Esophagus muscularis mucosa (tissue), 4 donors: ENCODE measurements around the gene TEAD1. TPM values are rescaled to one million over a fixed set of nuclear protein-coding genes. Genes with fewer than 3 reads are reported as not detected.
"Not testable (repeated sequence)": the region's sequence is repeated elsewhere in the genome, so short reads cannot be mapped to it uniquely, and the experiment has no call there.

Experiments
- DNase-seq: peaks from one replicate; pipeline ENCODE4 v3.0.0-alpha.2; 2017; ENCODE audit errors: extremely low spot score
- H3K27ac ChIP-seq, 4 donors: fragments of 200-600 bp; sonication (generic); replicated peaks in 1 of 4; 1 replicate in 3 of 4; 2 replicates in 1 of 4; pipeline ENCODE4 v1.5.1; 2016 to 2019; ENCODE audit warnings: mild to moderate bottlenecking in 1 of 4
- H3K27me3 ChIP-seq, 4 donors: fragments of 200-600 bp; sonication (generic); one replicate each; pipeline versions ENCODE4 v1.5.1 to v1.6.0; 2016 to 2019
- H3K36me3 ChIP-seq, 4 donors: fragments of 200-600 bp; sonication (generic); one replicate each; pipeline ENCODE4 v1.5.1; 2016 to 2019
- H3K4me1 ChIP-seq, 4 donors: fragments of 200-600 bp; sonication (generic); one replicate each; pipeline ENCODE4 v1.5.1; 2016 to 2019
- H3K4me3 ChIP-seq, 4 donors: fragments of 200-600 bp; sonication (generic); 1 replicate in 2 of 4; 2 replicates in 2 of 4; pipeline ENCODE4 v1.5.1; 2016 to 2019; ENCODE audit warnings: mild to moderate bottlenecking in 4 of 4, moderate library complexity in 1 of 4
- H3K9me3 ChIP-seq, 4 donors: fragments of 200-600 bp; sonication (generic); 1 replicate in 3 of 4; 2 replicates in 1 of 4; pipeline ENCODE4 v1.5.1; 2016 to 2019
- CTCF ChIP-seq, 3 experiments: fragments of 200-600 bp in 2 of 3; fragments of 450-650 bp in 1 of 3; sonication (generic) in 2 of 3; IDR thresholded peaks; one replicate each; pipeline ENCODE4 v1.5.1; 2017 to 2019; ENCODE audit warnings: antibody characterized with exemption in 3 of 3, mild to moderate bottlenecking in 2 of 3, moderate library complexity in 1 of 3
- EP300 ChIP-seq: sonication (generic); formaldehyde crosslinking; IDR thresholded peaks from one replicate; pipeline ENCODE4 v1.6.1; 2017; ENCODE audit warnings: antibody characterized with exemption
- POLR2A ChIP-seq: fragments of 450-650 bp; IDR thresholded peaks from one replicate; pipeline ENCODE4 v1.6.1; 2017; ENCODE audit warnings: antibody characterized with exemption, moderate library complexity, mild to moderate bottlenecking, low read depth
- POLR2AphosphoS5 ChIP-seq, 2 donors: sonication (generic); formaldehyde crosslinking; IDR thresholded peaks; one replicate each; pipeline ENCODE4 v1.6.1; 2017; ENCODE audit warnings: antibody characterized with exemption in 2 of 2
- WGBS: methylation state at CpG from one replicate; pipeline ENCODE4 v1.1.5; 2018; 5-methylcytosine and 5-hydroxymethylcytosine counted together
- intact Hi-C: fragments of 100-400 bp; cut with DNase I; formaldehyde crosslinking; loops from one replicate; pipeline ENCODE4 v1.15.1; 2023
- total RNA-seq, 4 donors: library from RNA; depleted of rRNA; stranded (reverse); fragments of >200 nt; gene quantifications; one replicate each; pipeline versions ENCODE4 v1.1.0 to v1.2.1, GENCODE V29; 2016

The TEAD1 gene
- total RNA-seq, 4 donors from 2014 or later = 147 to 307 (median 232) TPM

GRCh38 chr11:12756454-12756806 lies 82.2 kb downstream of the TEAD1 start:
- 86% methylated on average over 1 of the region's 1 CpG for WGBS
- no peak for DNase-seq
- Histone ChIP-seq H3K36me3 (no peaks in the 10 kb centered on the region), H3K27ac (no peak overlapping the region), H3K27me3 (no peaks in the 10 kb centered on the region), H3K4me3 (no peak overlapping the region), H3K4me1 (peaks cover 18 to 34% (median 29%) of the 10 kb centered on the region in 4 donors), H3K9me3 (no peaks in the 10 kb centered on the region)
- TF ChIP-seq CTCF (IDR thresholded peaks at IDR 0.05) (no peak), POLR2A (no peak), POLR2AphosphoS5 (IDR thresholded peaks at IDR 0.05) (no peak)
- intact Hi-C loops = no loop called here

GRCh38 chr11:12756867-12757266 lies 82.6 kb downstream of the TEAD1 start:
- H3K27me3 ChIP-seq = no peaks in the 10 kb centered on the region
- intact Hi-C loops = no loop called here
- 76% methylated on average over 3 of the region's 3 CpGs for WGBS
- H3K4me3 ChIP-seq = no peak overlapping the region
- H3K27ac ChIP-seq = no peak overlapping the region
- DNase-seq = no peak
- no peaks in the 10 kb centered on the region for H3K36me3 ChIP-seq
- TF ChIP-seq CTCF (IDR thresholded peaks at IDR 0.05) (no peak), POLR2AphosphoS5 (IDR thresholded peaks at IDR 0.05) (no peak), EP300 (no peak), POLR2A (no peak)
- H3K4me1 ChIP-seq = peaks cover 18 to 34% (median 29%) of the 10 kb centered on the region in 4 donors
- no peaks in the 10 kb centered on the region for H3K9me3 ChIP-seq

- 66% methylated on average over 2 of the region's 2 CpGs for WGBS
- H3K27ac ChIP-seq = no peak overlapping the region
- TF ChIP-seq CTCF (IDR thresholded peaks at IDR 0.05) (no peak), POLR2AphosphoS5 (IDR thresholded peaks at IDR 0.05) (no peak), EP300 (no peak), POLR2A (no peak)
- peaks cover 18 to 36% (median 30%) of the 10 kb centered on the region in 4 donors for H3K4me1 ChIP-seq
- H3K27me3 ChIP-seq = no peaks in the 10 kb centered on the region
- H3K36me3 ChIP-seq = no peaks in the 10 kb centered on the region
- DNase-seq = no peak
- no peak overlapping the region for H3K4me3 ChIP-seq
- no peaks in the 10 kb centered on the region for H3K9me3 ChIP-seq
- intact Hi-C loops = no loop called here
Measured at GRCh38 chr11:12757416-12757815, 83.2 kb downstream of the TEAD1 start.

- DNase-seq, intact Hi-C loops, H3K36me3 ChIP-seq, H3K27me3 ChIP-seq, H3K9me3 ChIP-seq, H3K4me3 ChIP-seq, H3K27ac ChIP-seq: not testable (repeated sequence)
- WGBS = 100% methylated on average over 6 of the region's 6 CpGs
- peaks cover 22 to 42% (median 33%) of the 10 kb centered on the region in 4 donors for H3K4me1 ChIP-seq
Measured at GRCh38 chr11:12758117-12758516, 83.9 kb downstream of the TEAD1 start.

GRCh38 chr11:12761029-12761428 lies 86.8 kb downstream of the TEAD1 start:
- intact Hi-C loops = no loop called here
- no peak for TF ChIP-seq POLR2AphosphoS5 (IDR thresholded peaks at IDR 0.05)
- TF ChIP-seq EP300 = no peak
- TF ChIP-seq CTCF (IDR thresholded peaks at IDR 0.05) = peak in 1 of 3 experiments; percentile 16
- no peaks in the 10 kb centered on the region for H3K9me3 ChIP-seq
- no peak for DNase-seq
- peaks cover 23 to 44% (median 27%) of the 10 kb centered on the region in 4 donors for H3K4me1 ChIP-seq
- H3K27ac ChIP-seq = no peak overlapping the region
- WGBS = 80% methylated on average over 3 of the region's 3 CpGs
- H3K4me3 ChIP-seq = no peak overlapping the region
- no peaks in the 10 kb centered on the region for H3K27me3 ChIP-seq
- peaks cover 0 to 19% (median 17%) of the 10 kb centered on the region in 4 donors for H3K36me3 ChIP-seq
